K562 (cell line): ENCODE data around the gene HSPA1B.

Experiments
- ATF6 ChIP-seq: sonication (generic); formaldehyde crosslinking; IDR thresholded peaks from 2 replicates; pipeline ENCODE4 v1.4.0; 2020; ENCODE audit warnings: mild to moderate bottlenecking, missing genetic modification reagents
- CEBPB ChIP-seq: fragments of 450-650 bp; IDR thresholded peaks from 2 replicates; pipeline ENCODE4 v1.6.1; 2016; ENCODE audit warnings: missing genetic modification characterization, missing compliant biosample characterization
- CHD4 ChIP-seq: fragments of 200-600 bp; sonication (generic); IDR thresholded peaks from 3 replicates; pipeline ENCODE4 v1.6.1; 2012; ENCODE audit warnings: low read depth, mild to moderate bottlenecking, mixed read lengths, low read length, inconsistent platforms; ENCODE audit not compliant: insufficient read depth, insufficient replicate concordance, poor library complexity, severe bottlenecking
- CTCF ChIP-seq, 3 experiments: IDR thresholded peaks in 2 of 3; conservative IDR thresholded peaks in 1 of 3; 2 replicates each; pipeline ENCODE4 v1.5.1; 2011 to 2012; ENCODE audit warnings: low read length in 3 of 3, mild to moderate bottlenecking in 3 of 3, control low read depth in 2 of 3, improper control_type of control experiment in 1 of 3, inconsistent platforms in 1 of 3, low read depth in 1 of 3, mixed read lengths in 1 of 3, moderate library complexity in 1 of 3; ENCODE audit not compliant: insufficient read depth in 2 of 3
- ELF1 ChIP-seq: fragments of 200-800 bp; sonication (Bioruptor generic); IDR thresholded peaks from 2 replicates; pipeline ENCODE4 v1.6.1; 2016; ENCODE audit warnings: missing genetic modification characterization, missing compliant biosample characterization
- ETV6 ChIP-seq, 3 experiments: fragments of 150-350 bp in 1 of 3; sonication (generic) in 1 of 3; formaldehyde crosslinking in 1 of 3; IDR thresholded peaks; 2 replicates each; pipeline versions ENCODE4 v1.6.1 to v1.8.0; 2014 to 2022; ENCODE audit warnings: borderline replicate concordance in 2 of 3, low read depth in 2 of 3, antibody characterized with exemption in 1 of 3, low read length in 1 of 3, mild to moderate bottlenecking in 1 of 3, missing genetic modification reagents in 1 of 3
- HBP1 ChIP-seq: fragments of 450-650 bp; formaldehyde crosslinking; IDR thresholded peaks from 2 replicates; pipeline ENCODE4 v1.4.0; 2022; ENCODE audit warnings: missing genetic modification characterization
- ID3 ChIP-seq, 2 experiments: fragments of 250-450 bp in 1 of 2; fragments of 450-650 bp in 1 of 2; sonication (Bioruptor Pico) in 1 of 2; IDR thresholded peaks; 2 replicates each; pipeline versions ENCODE4 v1.6.1 to v1.8.0; 2016 to 2021; ENCODE audit warnings: mild to moderate bottlenecking in 2 of 2, moderate library complexity in 2 of 2, missing compliant biosample characterization in 1 of 2, missing genetic modification characterization in 1 of 2
- KLF16 ChIP-seq: IDR thresholded peaks from 2 replicates; pipeline ENCODE4 v1.6.1; 2016; ENCODE audit warnings: antibody characterized with exemption
- MXI1 ChIP-seq: IDR thresholded peaks from 2 replicates; pipeline ENCODE4 v1.6.1; 2011; ENCODE audit warnings: low read depth, mild to moderate bottlenecking, improper control_type of control experiment, low read length
- POLR2A ChIP-seq: fragments of 450-650 bp; conservative IDR thresholded peaks from 2 replicates; pipeline ENCODE4 v1.6.1; 2016
- ZBTB1 ChIP-seq: sonication (generic); formaldehyde crosslinking; IDR thresholded peaks from 2 replicates; pipeline ENCODE4 v1.8.1; 2023; ENCODE audit warnings: missing genetic modification reagents, low read depth, mild to moderate bottlenecking, borderline replicate concordance
- TF ChIP-seq, protein P1 (sequence below): fragments of 250-450 bp; sonication (Bioruptor Pico); IDR thresholded peaks from 2 replicates; pipeline ENCODE4 v1.5.0; 2022; ENCODE audit warnings: mild to moderate bottlenecking

- TF ChIP-seq, protein P1, sequence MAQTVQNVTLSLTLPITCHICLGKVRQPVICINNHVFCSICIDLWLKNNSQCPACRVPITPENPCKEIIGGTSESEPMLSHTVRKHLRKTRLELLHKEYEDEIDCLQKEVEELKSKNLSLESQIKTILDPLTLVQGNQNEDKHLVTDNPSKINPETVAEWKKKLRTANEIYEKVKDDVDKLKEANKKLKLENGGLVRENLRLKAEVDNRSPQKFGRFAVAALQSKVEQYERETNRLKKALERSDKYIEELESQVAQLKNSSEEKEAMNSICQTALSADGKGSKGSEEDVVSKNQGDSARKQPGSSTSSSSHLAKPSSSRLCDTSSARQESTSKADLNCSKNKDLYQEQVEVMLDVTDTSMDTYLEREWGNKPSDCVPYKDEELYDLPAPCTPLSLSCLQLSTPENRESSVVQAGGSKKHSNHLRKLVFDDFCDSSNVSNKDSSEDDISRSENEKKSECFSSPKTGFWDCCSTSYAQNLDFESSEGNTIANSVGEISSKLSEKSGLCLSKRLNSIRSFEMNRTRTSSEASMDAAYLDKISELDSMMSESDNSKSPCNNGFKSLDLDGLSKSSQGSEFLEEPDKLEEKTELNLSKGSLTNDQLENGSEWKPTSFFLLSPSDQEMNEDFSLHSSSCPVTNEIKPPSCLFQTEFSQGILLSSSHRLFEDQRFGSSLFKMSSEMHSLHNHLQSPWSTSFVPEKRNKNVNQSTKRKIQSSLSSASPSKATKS (CRISPR knock-in tag): no peak
- TF ChIP-seq ETV6 (IDR thresholded peaks at IDR 0.05; ENCODE audit: borderline replicate concordance in 1 of 2, low read depth in 2 of 2, low read length in 1 of 2) (no peak), ETV6 (CRISPR knock-in tag; IDR thresholded peaks at IDR 0.05; ENCODE audit: borderline replicate concordance) (no peak), CEBPB (tag) (no peak), CHD4 (no peak), POLR2A (peak; percentile 52; the same call in 1 of the 2 replicates), ID3 (CRISPR knock-in tag; IDR thresholded peaks at IDR 0.05) (no peak), ID3 (tag; IDR thresholded peaks at IDR 0.05) (no peak), CTCF (IDR thresholded peaks at IDR 0.05 in 2 of 3, conservative IDR thresholded peaks at IDR 0.05 in 1 of 3; ENCODE audit: insufficient read depth in 2 of 3, low read depth in 1 of 3, low read length in 3 of 3) (no peak), ELF1 (tag) (no peak), ZBTB1 (CRISPR knock-in tag) (no peak), MXI1 (no peak), ATF6 (CRISPR knock-in tag) (no peak), KLF16 (no peak), HBP1 (CRISPR knock-in tag) (no peak)
Measured at GRCh38 chr6:31780507-31781243, 46.9 kb upstream of the HSPA1B start.
